ENCODE results near the gene NBEAL1. TPM values are rescaled to one million over a fixed set of nuclear protein-coding genes. Genes with fewer than 3 reads are reported as not detected.
"Not testable (repeated sequence)": the region's sequence is repeated elsewhere in the genome, so short reads cannot be mapped to it uniquely, and the experiment has no call there.

NBEAL1 gene
- total RNA-seq, 1 experiment from 2014 or later, result 8.0 TPM

- in situ Hi-C loops (cut with HindIII; ENCODE audit: low sequenced_read_pairs); DNase-seq (ENCODE audit: low spot score): not testable (repeated sequence)
These were observed 175.9 kb downstream of the NBEAL1 start for GRCh38 chr2:203190547-203190946.

GRCh38 chr2:203191026-203191425 lies 176.4 kb downstream of the NBEAL1 start:
- in situ Hi-C loops (cut with HindIII; ENCODE audit: low sequenced_read_pairs); DNase-seq (ENCODE audit: low spot score): not testable (repeated sequence)

DNA sequence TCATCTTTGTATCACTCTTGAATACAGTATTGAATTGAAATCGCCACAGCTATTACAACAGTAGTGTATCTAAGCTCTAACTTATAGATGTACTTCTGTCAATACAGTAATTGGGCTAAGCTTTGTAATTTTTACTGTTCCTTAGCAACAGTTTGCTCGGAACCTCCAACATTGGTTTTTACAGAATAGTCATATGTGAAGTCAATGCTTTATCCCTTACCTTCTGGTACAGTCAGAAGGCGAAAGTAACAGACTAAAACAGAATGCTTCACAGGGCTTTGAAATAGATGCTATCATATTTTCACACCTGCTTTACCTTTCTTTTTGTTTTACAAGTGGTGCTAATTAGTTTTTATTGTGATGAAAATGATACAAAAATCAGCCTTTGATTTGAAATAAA lies 177.3 kb downstream of the NBEAL1 start:
- in situ Hi-C loops (cut with HindIII; ENCODE audit: low sequenced_read_pairs), result no loop called here
- DNase-seq (ENCODE audit: low spot score), result no peak

DNA sequence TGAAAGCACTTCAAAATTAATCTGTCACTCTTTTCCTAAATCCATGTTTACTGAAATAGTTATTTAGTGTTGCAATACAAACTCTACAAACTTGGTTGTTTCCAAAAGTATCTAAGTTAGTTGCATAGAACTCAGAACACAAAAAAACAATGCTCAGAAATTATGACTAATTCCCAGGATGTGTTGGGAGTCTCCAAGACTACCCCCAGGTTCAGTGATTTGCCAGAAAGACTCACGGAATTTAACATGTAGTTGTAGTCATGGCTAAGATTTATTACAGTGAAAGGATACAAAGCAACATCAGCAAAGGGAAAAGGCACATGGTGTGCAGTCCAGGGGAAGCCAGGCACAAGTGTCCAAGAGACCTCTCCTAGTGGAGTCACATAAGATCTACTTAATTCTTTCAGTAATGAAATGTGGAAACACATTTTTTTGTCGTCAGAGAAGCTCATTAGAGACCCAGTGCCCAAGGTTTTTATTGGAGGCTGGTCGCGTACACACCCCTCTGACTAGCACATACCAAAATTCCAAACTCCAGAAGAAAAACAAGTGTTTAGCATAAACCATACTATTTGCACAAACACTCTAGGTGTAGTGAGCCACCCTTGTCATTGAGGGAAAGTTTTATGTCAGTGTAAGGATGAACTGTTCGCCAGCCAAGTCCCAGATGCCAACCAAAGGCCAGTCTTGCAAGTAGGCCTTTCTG lies 180.8 kb downstream of the NBEAL1 start:
- in situ Hi-C loops (cut with HindIII; ENCODE audit: low sequenced_read_pairs), result no loop called here
- no peak for DNase-seq (ENCODE audit: low spot score)

GRCh38 chr2:203200866-203201265 lies 186.2 kb downstream of the NBEAL1 start:
- in situ Hi-C loops (cut with HindIII; ENCODE audit: low sequenced_read_pairs), result no loop called here
- DNase-seq (ENCODE audit: low spot score), result no peak

GRCh38 chr2:203201426-203201825 lies 186.8 kb downstream of the NBEAL1 start:
- in situ Hi-C loops (cut with HindIII; ENCODE audit: low sequenced_read_pairs), result no loop called here
- no peak for DNase-seq (ENCODE audit: low spot score)

GRCh38 chr2:203209538-203209937 lies 194.9 kb downstream of the NBEAL1 start:
- no peak for DNase-seq (ENCODE audit: low spot score)
- in situ Hi-C loops (cut with HindIII; ENCODE audit: low sequenced_read_pairs), result no loop called here

DNA sequence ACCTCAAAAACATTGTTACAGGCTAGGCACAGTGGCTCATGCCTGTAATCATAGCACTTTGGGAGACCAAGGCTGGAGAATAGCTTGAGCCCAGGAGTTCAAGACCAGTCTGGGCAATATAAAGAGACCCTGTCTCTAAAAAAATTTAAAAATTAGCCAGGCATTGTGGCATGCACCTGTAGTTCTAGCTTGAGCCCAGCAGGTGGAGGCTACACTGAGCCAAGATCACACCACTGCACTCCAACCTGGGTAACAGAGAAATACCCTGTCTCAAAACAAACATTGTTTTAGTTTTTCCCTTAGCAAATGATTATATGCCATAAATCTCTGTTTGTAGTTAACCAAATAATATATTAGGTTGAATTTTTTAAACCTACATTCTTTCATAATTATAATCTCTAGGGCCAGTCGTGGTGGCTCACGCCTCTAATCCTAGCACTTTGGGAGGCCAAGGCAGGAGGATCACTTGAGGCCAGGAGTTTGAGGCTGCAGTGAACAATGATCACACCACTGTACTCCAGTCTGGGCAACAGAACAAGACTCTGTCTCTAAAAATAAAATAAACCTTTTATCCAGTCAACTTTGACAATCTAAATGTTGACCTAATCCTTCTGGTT lies 210.9 kb downstream of the NBEAL1 start:
- no peak for DNase-seq (ENCODE audit: low spot score)
- in situ Hi-C loops (cut with HindIII; ENCODE audit: low sequenced_read_pairs), result no loop called here

GRCh38 chr2:203229674-203230073 lies 215.0 kb downstream of the NBEAL1 start:
- DNase-seq (ENCODE audit: low spot score); in situ Hi-C loops (cut with HindIII; ENCODE audit: low sequenced_read_pairs): not testable (repeated sequence)

- DNase-seq (ENCODE audit: low spot score), result no peak
- in situ Hi-C loops (cut with HindIII; ENCODE audit: low sequenced_read_pairs), result no loop called here
These were observed 222.9 kb downstream of the NBEAL1 start for GRCh38 chr2:203237346-203238238.

DNA sequence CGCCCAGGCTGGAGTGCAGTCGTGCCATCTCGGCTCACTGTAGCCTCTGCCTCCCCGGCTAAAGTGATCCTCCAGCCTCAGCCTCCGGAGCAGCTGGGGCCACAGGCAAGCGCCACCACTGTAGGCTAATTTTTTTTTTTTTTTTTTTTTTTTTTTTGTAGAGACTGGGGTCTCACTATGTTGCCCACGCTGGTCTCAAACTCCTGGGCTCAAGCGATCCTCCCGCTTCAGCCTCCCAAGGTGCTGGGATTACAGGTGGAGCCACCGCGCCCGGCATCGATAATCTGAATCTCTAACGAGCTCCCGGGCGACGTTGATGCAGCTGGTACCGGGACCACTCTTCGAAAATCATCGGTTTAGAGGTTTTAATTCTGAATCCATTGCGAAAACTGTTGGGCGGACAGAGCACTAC lies 223.6 kb downstream of the NBEAL1 start:
- in situ Hi-C loops (cut with HindIII; ENCODE audit: low sequenced_read_pairs), result no loop called here
- no peak for DNase-seq (ENCODE audit: low spot score)

DNA sequence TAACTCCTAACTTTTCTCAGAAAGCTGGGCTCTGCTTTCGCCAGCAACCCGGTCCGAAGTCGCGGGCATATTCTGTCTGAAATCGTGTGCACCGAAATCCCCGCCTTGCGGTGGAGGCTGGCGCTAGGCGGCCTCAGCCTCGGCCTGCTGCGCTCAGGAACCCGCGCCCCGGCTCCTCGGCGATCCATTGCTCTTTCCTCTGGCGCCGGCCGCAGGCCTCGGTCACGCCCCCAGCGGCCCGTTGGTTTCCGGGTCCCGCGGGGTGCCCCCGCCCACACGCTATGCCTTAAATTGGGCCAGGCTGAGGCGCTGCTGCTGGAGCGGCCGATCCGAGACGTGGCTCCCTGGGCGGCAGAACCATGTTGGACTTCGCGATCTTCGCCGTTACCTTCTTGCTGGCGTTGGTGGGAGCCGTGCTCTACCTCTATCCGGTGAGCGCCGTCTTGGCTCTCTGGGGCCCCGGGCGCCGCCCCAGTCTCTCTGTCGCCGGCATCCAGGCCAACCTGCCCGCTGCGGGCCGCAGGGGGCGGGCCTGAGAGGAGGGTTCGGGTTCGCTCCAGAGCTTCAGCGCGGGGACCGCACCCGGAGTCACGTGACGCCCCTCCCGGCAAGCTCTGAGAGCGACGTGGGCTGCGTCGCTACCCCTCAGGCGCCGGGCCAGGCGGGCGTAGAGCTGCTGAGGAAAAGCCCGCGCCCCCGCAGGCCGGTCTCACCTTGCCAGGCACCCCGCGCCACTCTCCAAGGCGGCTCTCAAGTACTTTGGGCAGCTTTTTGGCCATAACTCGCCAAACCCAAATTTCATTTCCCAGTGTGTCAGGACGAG lies 224.2 kb downstream of the NBEAL1 start, which contains the start of gene CYP20A1:
Gene CYP20A1 (plus strand): TSS at position 315 of the 823 bp plus-strand sequence. CDS start 45 bp downstream, at position 360.
- peak; percentile 92 for DNase-seq (ENCODE audit: low spot score)
- in situ Hi-C loops (cut with HindIII; ENCODE audit: low sequenced_read_pairs), result no loop called here

DNA sequence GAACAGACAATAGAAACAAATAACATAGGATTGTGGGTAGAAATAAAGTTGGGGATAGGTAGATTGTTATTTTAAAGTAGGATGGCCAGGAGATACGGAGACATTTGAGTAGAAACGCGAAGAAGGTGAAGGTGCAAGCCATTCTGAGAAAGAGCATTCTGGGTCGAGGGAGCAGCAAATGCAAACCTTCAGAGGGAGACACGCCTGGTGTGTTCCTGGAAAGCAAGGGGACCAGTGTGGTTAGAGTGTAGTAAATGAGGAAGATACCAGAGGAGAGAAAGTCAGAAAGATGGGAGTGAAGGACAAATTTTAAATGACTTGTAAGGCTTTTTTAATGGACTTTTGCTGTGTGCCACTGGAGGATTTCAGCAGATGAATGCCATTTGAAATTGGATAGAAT lies 225.8 kb downstream of the NBEAL1 start:
- peak; percentile 13 for DNase-seq (ENCODE audit: low spot score)
- in situ Hi-C loops (cut with HindIII; ENCODE audit: low sequenced_read_pairs), result no loop called here

GRCh38 chr2:203242518-203242917 lies 227.8 kb downstream of the NBEAL1 start:
- in situ Hi-C loops (cut with HindIII; ENCODE audit: low sequenced_read_pairs), result no loop called here
- no peak for DNase-seq (ENCODE audit: low spot score)

DNA sequence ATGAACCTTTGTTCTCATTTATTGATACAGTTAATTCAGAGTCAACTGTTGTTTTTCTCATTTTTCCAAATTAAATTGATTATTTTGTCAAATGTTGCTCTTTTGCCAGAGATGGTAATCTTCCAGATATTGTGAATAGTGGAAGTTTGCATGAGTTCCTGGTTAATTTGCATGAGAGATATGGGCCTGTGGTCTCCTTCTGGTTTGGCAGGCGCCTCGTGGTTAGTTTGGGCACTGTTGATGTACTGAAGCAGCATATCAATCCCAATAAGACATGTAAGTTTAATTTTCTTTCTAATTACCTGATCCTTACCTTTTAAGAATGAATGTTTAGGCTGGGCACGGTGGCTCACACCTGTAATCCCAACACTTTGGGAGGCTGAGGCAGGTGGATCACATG lies 232.0 kb downstream of the NBEAL1 start:
- in situ Hi-C loops (cut with HindIII; ENCODE audit: low sequenced_read_pairs), result no loop called here
- no peak for DNase-seq (ENCODE audit: low spot score)

DNA sequence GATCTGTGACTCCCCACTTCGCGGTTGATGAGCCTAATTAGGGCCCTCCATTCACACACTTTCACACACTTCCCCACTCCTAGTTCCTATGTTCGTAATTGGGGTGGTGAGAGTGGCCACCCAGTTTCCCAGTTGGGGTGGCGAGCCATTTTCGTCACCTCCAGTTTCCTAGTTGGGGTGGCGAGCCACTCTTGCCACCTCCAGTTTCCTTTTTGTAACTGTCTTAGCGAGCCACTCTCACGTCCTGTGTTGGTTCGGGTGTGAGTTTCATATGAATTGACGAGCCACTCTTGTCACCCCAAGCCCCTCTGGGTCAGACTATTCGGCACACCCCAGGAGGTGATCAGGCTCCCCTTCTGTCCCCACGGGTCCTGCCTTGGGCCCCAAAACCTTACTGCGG lies 238.1 kb downstream of the NBEAL1 start:
- in situ Hi-C loops (cut with HindIII; ENCODE audit: low sequenced_read_pairs), result no loop called here
- no peak for DNase-seq (ENCODE audit: low spot score)

- in situ Hi-C loops (cut with HindIII; ENCODE audit: low sequenced_read_pairs); DNase-seq (ENCODE audit: low spot score): not testable (repeated sequence)
These were observed 238.9 kb downstream of the NBEAL1 start for GRCh38 chr2:203253422-203254095.

DNA sequence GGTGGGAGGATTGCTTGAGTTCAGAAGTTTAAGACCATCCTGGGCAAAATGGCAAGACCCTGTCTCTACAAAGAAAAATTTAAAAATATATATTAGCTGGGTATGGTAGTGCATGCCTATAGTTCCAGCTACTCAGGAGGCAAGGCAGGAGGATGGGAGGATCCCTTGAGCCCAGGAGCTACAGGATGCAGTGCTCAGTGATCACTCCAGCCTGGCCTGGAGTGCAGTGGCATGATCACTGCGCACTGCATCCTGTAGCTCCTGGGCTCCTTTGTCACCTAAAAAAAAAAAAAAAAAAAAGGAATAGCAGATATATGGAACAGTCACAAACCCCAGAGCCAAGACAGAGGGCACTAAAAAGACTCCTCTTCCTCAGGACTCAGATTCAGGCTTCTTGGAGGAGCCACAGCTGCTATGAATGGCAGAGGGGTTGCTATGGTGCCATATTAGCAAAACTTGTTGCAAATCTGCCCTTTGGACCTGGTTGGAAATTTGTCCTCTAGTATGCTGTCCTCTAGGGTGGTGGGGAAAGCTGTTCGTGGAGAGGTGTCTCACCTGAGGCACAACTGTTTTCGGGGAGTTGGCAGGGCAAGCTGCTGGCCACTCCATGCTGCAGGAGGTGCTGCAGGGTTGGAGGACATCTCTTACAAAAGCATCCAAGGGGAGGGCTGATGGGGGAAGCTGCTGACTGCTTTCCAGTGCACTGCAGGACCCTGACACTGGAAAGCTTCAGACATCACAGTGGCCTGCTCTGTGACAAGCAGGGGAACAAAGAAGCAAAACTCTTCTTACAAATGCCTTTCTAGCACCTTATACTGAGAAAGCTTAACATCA lies 246.9 kb downstream of the NBEAL1 start:
- in situ Hi-C loops (cut with HindIII; ENCODE audit: low sequenced_read_pairs), result no loop called here
- no peak for DNase-seq (ENCODE audit: low spot score)
